CD1c-positive myeloid dendritic cell (primary cell): ENCODE results near the gene HOXD4.

Experiments
- DNase-seq: peaks from one replicate; pipeline ENCODE4 v3.0.0-alpha.2; 2016; ENCODE audit errors: extremely low spot score

Gene HOXD4

DNA sequence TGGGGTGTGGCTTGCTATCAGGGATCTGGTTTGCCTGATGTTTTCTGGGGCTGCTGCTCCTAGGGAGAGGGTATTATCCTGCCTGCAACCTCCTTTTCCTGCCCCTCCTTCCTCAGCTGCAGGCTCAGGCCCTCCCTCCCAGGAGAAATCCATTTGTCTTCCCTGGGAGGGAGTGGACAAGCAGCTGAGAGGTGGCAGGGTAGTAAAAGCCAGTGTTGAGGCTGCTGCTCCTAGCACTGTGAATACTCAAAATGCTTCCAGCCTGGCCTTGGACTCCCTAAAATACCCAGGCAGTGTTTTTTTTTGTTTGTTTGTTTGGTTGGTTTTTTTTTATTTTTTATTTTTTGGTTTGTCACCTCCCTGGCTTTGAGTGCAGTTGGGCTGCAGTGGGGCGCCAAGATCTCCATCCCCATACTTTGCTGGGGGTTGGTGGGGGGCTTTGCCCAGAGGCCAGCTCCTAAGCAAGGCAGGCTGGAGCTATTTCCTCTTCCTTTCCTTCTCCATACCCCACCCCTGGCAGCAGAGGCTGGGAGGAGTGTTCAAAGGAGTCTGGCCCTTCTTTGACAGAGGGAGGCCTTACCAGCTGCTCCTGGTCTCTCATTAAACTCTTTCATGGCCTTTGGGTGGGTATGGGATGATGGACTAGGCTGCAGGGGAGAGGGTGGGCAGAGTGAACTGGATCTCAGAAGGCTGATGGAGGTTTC, 19.4 kb downstream of the HOXD4 start:
- DNase-seq: no peak

DNA sequence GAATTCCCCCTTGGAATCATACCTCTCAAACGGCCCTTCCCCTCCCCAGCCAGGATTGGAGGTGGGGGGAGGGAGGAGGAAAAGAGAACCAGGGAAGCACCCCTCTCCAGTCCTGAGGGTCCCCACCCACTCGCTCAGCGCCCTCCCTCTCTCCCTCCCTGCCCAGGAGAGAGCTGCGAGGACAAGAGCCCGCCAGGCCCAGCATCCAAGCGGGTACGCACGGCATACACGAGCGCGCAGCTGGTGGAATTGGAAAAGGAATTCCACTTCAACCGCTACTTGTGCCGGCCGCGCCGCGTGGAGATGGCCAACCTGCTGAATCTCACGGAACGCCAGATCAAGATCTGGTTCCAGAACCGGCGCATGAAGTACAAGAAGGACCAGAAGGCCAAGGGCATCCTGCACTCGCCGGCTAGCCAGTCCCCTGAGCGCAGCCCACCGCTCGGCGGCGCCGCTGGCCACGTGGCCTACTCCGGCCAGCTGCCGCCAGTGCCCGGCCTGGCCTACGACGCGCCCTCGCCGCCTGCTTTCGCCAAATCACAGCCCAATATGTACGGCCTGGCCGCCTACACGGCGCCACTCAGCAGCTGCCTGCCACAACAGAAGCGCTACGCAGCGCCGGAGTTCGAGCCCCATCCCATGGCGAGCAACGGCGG, 20.1 kb downstream of the HOXD4 start:
- no peak for DNase-seq

DNA sequence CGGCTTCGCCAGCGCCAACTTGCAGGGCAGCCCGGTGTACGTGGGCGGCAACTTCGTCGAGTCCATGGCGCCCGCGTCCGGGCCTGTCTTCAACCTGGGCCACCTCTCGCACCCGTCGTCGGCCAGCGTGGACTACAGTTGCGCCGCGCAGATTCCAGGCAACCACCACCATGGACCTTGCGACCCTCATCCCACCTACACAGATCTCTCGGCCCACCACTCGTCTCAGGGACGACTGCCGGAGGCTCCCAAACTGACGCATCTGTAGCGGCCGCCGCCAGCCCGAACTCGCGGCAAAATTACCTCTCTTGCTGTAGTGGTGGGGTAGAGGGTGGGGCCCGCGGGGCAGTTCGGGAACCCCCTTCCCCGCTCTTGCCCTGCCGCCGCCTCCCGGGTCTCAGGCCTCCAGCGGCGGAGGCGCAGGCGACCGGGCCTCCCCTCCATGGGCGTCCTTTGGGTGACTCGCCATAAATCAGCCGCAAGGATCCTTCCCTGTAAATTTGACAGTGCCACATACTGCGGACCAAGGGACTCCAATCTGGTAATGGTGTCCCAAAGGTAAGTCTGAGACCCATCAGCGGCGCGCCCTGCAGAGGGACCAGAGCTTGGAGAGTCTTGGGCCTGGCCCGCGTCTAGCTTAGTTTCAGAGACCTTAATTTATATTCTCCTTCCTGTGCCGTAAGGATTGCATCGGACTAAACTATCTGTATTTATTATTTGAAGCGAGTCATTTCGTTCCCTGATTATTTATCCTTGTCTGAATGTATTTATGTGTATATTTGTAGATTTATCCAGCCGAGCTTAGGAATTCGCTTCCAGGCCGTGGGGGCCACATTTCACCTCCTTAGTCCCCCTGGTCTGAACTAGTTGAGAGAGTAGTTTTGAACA, 20.9 kb downstream of the HOXD4 start:
- no peak for DNase-seq

DNA sequence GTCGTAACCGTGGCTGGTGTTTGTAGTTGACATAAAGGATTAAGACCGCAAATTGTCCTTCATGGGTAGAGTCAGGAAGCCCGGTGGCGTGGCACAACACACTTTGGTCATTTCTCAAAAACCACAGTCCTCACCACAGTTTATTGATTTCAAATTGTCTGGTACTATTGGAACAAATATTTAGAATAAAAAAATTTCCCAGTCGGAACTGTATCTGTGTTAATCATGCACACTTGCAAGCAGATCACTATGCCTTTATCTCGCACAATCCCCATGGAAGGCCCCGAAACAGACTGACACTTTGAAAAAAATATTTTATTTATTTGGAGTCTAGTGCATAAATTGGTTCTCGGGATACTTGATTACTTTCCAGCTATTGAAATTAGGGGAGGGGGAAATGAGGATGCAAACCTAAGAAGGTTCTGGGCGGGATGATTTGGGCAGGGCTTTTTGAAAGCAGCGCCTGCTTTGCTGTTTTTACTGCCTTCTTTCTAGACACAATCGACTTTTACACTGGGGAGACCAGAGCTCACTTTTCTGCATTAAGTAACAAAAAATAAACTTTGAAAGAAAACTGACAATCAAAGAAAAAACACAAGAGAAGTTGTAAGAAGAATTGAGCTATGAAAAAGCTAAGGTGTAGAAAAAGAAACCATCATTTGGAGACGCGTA, 21.7 kb downstream of the HOXD4 start:
- DNase-seq: no peak

DNA sequence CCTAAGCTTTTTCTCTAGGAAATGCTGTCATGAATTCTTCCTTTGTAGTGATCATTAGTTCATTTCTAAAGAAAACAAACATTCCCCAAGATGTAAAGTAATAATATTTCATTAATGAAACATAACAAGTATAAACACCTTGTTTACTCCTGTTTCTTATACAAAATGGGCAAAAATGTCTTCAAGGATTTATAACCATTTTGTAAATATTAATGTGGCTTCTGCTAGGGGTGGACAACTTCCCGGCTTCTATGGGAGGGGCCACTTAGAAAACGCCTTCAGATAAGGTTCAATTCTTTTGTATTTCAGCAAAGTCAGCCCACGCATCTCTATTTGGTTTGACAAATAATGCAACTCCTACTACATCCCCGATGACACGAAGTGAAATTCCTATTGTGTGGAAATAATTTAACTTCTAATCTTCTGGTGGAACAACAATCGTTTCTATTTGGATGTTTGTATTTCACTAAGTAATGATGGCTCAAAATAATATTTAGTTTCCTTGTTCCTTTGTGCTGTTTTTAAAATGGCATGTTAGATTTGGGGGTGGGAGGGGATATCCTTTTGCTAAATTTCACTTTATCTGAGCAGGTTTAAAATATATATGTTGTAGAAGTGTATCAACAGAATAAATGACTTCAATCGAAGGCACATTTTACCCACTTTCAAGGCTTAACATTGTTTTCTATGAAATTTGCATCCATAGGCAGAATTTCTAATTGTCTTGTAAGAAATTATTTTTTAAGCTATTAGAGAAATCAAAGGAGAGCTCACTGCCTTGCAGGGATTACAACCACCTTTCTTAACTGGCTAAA, 22.4 kb downstream of the HOXD4 start:
- no peak for DNase-seq

DNA sequence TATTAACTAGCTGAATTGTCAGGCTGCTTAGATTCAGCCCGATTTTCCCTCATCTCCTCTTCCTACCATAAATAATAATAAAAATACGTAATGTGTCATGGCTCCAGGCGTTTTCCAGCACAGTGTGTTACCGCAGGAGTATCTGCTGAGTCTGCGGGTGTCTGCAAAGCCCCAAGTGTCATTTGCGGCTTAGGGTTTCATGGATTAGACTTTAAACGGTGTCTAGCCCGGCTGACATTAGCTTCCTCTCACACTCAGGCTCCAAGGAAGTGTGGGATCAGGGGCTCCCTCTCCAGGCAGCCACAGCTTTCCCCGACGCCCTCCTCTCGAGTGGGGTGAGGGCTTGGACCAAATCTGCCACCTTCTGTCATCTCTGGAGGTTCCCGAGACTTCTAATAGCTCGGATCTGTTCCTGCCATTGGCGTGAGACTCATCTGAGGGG, 23.1 kb downstream of the HOXD4 start:
- DNase-seq: no peak

DNA sequence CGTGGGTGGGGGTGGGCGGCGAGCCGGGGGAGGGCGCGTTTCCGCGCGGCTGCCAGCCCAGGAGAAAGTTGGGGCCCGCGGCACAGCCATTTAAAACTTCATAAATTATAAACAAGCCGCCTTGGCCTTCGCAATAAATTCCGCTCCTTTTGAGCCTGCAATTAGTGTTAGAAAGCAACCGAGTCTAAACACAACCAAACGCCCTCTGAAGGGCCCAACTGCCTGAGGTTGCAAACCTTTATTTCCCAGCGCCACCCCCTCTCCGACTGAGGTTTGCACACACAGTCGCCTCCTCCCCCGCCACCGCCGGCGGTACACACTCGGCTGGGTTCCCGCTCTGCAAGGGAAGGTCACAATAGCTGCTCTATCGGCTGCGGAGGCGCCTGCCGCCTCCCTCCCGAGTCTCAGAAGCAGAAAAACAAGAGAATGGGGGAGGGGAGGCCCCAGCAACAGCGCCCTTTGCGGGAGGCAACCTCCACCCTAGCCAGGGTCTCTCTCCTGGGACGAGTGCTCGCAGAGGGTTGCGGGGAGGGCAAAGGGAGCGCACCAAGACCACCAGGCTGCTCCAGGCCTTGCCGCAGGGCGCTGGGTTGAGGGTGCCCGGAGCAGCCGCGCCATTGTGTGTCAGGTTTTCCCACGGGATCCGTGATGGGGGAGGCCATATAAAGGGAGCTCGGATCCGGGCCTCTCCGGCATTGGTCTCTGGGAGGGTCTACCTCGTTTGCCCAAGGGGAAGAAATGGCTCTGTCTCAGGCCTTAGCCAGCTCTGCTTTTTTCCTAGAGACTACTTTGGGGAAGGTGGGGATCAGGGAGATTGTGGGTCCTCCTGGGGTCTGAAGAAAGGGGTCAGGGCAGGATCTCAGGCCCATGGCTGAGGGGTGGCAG, 23.7 kb downstream of the HOXD4 start:
- no peak for DNase-seq

DNA sequence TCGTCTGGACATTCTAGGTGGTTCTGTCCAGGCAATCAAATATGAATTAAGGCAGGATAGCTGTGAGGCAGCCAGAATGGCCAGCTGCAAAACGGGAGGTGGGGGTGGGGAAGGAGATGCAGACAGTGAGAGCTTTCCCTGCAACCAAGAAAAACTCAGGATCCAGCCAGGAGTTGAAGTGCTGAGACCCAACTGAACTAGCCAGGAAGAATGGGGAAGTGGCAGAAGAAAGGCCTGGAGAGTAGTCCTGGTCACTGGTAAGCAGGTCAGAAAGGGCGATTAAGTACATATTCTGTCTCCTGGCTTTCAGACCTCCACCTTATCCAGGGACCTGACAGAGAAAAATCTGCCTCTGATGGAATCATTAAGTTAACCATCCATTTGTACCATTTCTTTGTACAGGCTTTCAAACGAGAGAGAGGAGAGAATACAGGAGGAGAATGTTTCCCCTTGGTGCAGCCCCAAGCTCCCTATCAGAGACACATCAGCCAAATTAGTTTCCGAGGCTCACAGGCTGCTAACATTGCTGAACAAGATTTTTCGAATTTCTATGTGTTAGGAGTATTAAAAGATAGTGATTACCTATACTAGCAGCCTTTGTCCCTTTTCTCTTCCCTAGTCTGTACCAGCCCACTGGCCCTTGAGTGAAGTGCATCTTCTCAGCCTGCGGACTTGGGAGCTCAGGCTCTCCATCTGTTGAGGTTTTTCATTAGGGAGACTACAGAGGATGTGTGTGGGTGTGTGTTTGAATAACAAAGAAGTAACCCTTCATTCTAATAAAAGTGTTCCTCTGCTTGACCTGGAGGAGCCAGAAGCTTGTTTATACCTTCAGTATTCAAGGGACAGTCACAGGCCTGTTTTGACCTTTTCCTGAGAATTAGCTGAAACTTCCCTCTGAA, 24.6 kb downstream of the HOXD4 start:
- DNase-seq: no peak

DNA sequence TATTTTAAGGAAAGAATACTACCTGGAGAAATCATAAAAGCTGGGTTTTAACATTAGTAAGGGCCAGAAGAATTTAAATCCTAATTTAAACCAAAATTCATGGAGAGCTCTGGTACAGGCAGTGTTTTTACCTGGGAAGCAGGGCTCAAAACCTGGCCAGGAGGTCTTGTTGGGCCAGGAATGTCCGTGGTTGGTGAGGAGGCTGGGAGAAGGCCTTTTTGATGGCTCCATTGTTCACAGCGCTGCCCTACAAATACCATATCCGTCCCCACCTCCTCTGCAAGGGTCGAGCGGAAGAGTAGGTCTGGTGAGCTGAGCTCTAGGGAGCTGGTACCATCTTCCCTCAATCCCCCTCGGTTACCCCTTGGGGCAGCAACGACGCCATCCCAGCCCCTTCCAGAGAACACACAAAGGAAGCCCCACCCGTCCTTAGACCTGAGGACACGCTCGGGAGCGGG, 26.3 kb downstream of the HOXD4 start:
- DNase-seq: no peak

DNA sequence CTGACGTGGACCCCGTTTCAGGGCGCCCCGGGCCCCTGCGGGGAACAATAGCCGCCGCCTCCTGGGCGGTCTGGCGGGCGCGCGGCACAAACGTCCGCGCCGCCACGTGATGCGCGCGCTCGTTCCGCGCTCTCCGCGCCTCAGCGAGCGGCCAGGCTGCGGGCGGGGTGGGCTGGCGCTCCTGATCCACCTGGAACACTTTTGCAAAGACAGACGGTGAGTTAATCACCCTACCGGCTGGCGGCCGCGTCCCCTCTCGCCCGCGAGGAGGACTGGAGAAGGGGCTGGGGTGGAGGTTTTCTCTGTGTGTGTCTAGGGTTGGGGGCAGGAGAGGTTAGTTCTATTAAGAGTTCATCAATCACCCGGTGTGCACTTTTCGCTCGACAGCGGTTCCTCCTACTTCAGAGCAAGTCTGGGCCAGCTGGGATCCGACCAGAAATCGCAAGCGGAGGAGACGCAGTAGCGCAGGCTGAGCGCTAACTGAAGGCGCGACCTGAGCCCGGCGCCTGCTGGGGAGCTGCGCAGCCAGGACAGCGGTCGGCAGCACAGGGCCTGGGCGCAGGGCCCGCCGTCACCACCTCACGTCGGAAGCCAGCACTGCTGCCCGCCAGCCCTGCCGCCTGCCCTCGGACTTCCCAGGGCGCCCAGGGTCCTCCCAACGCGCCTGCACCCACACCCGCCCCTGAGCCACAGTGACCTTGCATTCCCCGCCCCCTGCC, 26.8 kb downstream of the HOXD4 start:
- DNase-seq: no peak

DNA sequence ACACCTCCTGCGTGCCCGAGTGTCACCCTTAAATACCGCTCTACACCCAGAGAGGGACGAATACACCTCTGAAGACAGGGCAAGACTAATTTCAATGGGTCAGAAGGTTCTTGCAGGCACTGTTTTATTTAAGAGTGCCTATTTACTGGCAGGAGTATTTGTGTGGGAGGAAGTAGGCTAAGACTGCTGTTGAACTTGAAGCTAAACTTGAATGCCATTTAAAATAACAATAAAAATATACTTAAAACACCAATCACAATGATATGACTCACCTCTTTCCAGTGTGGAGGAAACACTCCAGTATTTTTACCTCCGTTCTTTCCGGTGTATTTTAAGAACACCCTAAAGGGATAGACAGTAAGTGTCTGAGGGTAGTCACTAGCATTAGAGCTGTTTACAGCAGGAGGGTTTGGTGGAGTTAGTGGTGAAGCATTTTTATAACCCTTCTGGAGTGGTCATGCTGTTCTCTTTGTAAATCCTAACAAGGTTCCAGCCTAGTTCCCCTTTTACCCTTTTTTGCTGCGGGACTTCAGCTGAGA, 27.5 kb downstream of the HOXD4 start:
- no peak for DNase-seq

DNA sequence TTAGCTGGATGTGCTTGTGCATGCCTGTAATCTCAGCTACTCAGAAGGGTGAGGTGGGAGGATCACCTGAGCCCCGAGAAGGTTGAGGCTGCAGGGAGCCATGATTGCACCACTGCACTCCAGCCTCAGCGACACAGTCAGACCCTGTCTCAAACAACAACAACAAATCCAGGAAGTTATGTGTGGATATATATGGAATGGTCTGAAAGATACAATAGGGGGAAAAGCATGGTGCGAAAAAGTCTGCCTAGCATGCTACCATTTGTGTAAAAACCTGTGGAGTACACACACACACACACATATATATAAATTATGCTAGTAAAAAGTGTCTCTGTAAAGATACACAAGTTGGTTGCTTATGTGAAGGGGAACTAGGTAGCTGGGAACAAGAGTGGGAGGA, 30.2 kb downstream of the HOXD4 start:
- DNase-seq: no peak

DNA sequence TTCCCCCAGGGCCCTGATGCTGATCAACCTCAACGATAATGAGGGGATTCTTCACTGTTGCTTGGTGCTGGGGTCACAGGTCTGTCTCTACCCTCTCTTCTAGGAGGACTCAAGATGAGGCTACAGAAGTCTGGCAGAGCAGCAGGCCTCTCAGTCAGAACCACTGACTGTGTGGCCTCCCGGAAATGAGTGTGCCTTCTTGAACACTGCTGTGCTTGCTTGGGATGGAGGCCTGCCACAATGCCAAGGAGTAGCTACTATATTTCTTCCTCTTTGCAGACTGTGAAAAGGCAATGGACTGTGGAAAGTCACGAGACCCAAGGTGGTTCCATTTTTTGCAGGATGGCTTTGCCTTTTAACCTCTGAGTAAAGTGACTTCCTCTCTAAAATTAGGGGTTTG, 31.3 kb downstream of the HOXD4 start:
- DNase-seq: no peak

DNA sequence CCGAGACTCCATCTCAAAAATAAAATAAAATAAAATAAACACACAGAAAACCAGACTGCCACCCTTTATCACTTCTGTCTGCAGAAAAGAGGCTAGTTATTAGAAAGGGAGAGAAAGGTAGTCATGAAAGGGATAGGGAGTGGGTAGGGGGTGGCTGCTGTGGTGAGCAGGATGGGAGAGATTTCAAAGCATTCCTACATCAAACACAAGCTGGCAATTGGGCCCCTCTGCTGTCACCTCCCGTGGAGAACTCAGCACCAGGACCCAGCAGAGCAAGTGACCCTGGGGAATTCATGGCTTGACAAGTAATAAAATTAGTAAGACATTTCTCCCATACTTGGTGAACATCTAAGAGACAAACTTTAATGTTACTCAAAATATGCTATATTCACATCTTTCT, 33.4 kb downstream of the HOXD4 start:
- DNase-seq: no peak

DNA sequence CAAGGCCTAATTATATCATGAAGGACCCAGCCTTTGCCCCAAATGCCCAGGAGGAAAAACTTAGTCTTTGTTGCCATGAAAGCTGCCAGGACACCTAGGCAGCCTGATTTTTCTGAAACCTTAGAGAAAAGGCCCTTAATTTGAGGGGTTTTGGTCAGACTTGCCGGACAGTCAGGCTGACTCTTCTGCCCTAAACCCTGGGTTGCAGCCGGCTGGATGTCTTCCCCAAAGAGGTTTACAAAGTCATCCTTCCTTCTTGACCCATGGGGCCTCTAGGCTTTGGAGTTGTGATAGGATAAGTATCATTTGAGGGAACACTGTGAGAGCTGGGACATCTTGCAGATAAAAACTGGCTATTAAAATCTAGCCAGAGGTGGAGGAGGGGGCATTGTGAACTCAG, 34.7 kb downstream of the HOXD4 start:
- no peak for DNase-seq

DNA sequence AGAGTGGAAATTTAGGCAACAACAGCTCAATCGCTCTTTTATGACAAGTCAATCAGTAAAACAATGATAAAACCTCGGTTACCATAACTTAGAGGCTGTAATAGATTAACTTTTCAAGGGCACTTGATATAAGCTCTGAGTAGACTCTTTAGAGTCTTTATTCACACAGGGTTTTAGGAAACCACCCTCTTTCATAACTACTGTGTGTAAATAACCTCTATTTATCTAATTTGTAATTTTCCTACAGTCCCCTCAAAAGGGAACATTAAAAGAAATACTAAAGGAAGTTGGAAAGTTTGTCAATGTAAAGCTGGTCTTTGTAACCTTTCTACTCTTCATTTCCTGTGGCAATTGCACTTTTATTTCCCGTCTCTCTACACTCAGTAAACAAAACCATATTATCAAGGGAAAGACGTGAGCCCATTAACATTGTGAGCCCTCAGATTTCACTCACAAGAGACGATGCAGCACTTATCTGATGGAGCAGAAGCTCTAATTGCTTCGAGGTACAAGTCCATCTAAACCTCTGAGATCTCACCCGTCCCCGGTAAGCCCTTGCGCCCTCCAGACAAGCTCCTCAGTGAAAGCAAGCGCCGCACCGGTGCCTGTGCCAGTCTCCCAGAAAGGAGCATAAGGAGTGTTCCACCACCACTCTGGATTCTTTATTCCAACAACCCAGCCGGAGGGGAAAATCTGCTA, 36.0 kb downstream of the HOXD4 start:
- no peak for DNase-seq
